HCT116 (cell line): ENCODE data around the gene TMEM121B.

Source experiments
- CTCF ChIP-seq, 3 experiments: fragments of 200-600 bp in 1 of 3; sonication (generic) in 1 of 3; IDR thresholded peaks in 2 of 3; conservative IDR thresholded peaks in 1 of 3; 2 replicates each; pipeline ENCODE4 v1.5.1; 2012 to 2017; ENCODE audit warnings: low read depth in 2 of 3, low read length in 2 of 3, antibody characterized with exemption in 1 of 3, borderline replicate concordance in 1 of 3, control low read depth in 1 of 3, mild to moderate bottlenecking in 1 of 3, mixed read lengths in 1 of 3, mixed run types in 1 of 3, moderate library complexity in 1 of 3; ENCODE audit not compliant: insufficient read depth in 1 of 3
- EZH2 ChIP-seq: fragments of 200-600 bp; sonication (generic); IDR thresholded peaks from 2 replicates; pipeline ENCODE4 v1.6.1; 2017; ENCODE audit warnings: antibody characterized with exemption, mixed run types
- POLR2A ChIP-seq: IDR thresholded peaks from 2 replicates; pipeline ENCODE4 v1.7.0; 2011; ENCODE audit warnings: borderline replicate concordance; ENCODE audit not compliant: insufficient read depth, insufficient read length; ENCODE audit errors: extremely low read depth
- POLR2AphosphoS5 ChIP-seq: IDR thresholded peaks from 2 replicates; pipeline ENCODE4 v1.6.1; 2011; ENCODE audit warnings: mild to moderate bottlenecking, low read depth, low read length, moderate library complexity
- SIN3A ChIP-seq: IDR thresholded peaks from 2 replicates; pipeline ENCODE4 v1.6.1; 2012; ENCODE audit warnings: low read depth
- ZNF274 ChIP-seq: fragments of 200-500 bp; sonication (Bioruptor generic); IDR thresholded peaks from 2 replicates; pipeline ENCODE4 v1.6.1; 2014; ENCODE audit warnings: mild to moderate bottlenecking, low read depth, low read length, inconsistent platforms

GRCh38 chr22:17137170-17137569 lies 16.0 kb upstream of the TMEM121B start:
- TF ChIP-seq POLR2AphosphoS5 (no peak), CTCF (IDR thresholded peaks at IDR 0.05 in 2 of 3, conservative IDR thresholded peaks at IDR 0.05 in 1 of 3; ENCODE audit: borderline replicate concordance in 1 of 3, insufficient read depth in 1 of 3, low read depth in 2 of 3, low read length in 2 of 3) (no peak), SIN3A (no peak), EZH2 (no peak), POLR2A (no peak), ZNF274 (no peak)
